ENCODE measurements around the gene TPRN.

DNA sequence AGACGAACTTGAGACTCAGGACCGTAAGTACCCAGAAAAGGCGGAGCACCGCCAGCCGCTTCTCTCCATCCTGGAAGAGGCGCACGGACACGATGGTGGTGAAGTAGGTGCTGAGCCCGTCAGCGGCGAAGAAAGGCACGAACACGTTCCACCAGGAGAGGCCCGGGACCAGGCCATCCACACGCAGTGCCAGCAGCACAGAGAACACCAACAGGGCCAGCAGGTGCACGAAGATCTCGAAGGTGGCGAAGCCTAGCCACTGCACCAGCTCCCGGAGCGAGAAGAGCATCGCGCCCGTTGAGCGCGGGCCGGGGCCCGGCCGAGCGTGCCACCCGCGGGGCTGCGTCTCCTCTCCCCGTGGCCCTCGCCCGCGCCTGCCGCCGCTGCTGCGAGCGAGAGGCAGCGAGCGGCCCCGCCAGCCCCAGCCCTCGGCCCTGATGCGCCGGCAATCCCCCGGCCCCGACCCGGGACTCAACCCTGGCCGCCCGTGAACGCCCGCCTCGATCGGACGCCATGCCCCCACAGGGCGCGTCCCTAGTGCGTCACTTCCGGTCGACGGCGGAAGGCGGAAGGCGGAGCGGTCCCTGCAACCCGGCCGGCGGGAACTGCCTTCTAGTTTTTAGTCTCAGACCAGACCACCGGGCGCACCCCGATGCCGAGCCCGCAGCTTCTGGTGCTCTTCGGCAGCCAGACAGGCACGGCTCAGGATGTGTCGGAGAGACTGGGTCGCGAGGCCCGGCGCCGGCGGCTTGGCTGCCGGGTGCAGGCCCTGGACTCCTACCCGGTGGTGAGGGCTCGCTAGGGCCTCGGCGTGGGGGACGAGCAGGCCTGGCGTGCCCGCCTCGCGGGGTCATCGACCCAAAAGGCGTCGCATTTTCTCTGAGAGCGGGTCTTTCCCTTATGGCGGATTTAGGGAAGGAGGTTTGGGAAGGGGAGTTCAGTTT is 4.9 kb upstream of the TPRN start, which contains the start of the genes NDOR1 and TMEM203:
- TF ChIP-seq CEBPB (tag; IDR thresholded peaks at IDR 0.05) (no peak), REST (IDR thresholded peaks at IDR 0.05; ENCODE audit: borderline replicate concordance) (peak; percentile 33), REST (CRISPR knock-in tag; IDR thresholded peaks at IDR 0.05; ENCODE audit: low read depth) (peak; percentile 50), CHD4 (IDR thresholded peaks at IDR 0.05; ENCODE audit: insufficient read depth, insufficient replicate concordance, low read depth, low read length, poor library complexity, severe bottlenecking) (no peak), NFRKB (IDR thresholded peaks at IDR 0.05; ENCODE audit: low read depth) (no peak), HNRNPL (IDR thresholded peaks at IDR 0.05; ENCODE audit: low read depth, low read length) (no peak; the same call in 1 of the 2 replicates)
